Fibroblast of peridontal ligament (primary cell): ENCODE results near the gene BEND5.

Source experiments
- DNase-seq: peaks from one replicate; pipeline ENCODE4 v3.0.0-alpha.2; 2010; ENCODE audit errors: extremely low read depth

Gene BEND5, protein sequence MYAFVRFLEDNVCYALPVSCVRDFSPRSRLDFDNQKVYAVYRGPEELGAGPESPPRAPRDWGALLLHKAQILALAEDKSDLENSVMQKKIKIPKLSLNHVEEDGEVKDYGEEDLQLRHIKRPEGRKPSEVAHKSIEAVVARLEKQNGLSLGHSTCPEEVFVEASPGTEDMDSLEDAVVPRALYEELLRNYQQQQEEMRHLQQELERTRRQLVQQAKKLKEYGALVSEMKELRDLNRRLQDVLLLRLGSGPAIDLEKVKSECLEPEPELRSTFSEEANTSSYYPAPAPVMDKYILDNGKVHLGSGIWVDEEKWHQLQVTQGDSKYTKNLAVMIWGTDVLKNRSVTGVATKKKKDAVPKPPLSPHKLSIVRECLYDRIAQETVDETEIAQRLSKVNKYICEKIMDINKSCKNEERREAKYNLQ

DNA sequence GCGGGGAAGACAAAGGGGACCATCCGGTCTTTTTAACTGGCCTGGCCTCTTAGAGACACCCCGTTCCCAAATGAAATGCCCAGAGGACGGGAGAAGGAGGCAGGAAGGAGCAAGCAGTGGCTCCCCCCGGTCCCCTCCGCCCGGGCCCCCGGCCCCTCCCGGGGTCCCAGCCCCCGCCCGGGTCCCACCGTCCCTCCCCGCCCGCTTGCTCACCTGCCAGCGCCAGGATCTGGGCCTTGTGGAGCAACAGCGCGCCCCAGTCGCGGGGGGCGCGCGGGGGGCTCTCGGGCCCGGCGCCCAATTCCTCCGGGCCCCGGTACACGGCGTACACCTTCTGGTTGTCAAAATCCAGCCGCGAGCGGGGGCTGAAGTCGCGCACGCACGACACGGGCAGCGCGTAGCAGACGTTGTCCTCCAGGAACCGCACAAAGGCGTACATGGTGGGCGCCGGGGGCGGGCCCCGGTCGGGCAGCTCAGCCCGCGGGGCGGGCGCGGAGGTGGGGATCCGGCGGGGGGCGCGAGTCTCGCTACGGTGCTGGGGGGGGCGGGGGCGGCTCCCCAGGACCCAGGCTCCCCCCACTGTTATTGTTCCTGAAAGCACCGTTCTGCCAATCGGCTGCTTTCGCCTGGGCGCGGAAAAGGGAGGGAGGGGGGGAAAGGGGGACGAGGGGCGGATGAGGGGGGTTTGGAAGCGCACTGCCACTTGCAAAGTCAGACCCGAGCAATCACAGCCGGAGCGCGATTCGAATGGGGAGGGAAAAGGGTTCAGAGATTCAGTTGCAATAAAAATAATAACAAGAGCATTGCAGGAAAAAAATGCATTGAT lies at the start of gene BEND5:
TSS of gene BEND5 (minus strand) at position 499 of the 826 bp plus-strand sequence. CDS start at position 439, 60 bp downstream.
- no peak for DNase-seq

DNA sequence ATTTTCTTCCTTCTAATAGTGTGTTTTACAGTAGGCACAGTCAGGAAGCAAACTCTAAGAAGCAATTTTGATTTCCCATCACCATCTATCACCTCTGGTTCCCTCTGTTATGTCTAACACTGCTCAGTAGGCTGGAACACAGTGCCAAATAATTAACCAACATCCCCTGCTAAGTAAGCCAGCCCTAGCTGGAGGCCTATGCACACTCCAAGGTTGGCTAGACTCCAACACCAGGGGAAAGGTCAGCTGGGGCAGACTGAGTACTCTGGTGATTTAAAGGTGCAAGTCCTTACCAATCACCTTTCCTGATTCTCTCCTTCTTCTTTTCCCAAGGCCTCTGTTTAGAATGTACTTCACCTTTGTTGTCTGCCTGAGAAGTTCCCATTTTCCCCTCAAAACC lies 46.5 kb upstream of the BEND5 start:
- no peak for DNase-seq

DNA sequence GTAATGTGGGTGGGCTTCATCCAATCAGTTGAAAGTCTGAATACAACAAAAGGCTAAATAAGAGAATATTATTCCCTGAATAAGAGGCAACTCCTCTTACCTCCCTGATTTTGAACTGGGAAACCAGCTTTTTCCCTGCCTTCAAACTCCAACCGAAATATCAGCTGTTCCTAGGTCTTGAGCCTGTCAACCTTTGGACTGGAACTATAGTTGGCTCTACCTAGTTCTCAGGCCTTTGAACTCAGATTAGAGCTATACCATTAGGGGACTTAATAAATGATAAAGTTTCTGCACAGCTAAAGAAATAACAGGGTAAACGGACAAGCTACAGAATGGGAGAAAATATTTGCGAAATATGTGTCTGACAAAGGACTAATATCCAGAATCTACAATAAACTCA lies 43.8 kb upstream of the BEND5 start:
- DNase-seq: no peak

DNA sequence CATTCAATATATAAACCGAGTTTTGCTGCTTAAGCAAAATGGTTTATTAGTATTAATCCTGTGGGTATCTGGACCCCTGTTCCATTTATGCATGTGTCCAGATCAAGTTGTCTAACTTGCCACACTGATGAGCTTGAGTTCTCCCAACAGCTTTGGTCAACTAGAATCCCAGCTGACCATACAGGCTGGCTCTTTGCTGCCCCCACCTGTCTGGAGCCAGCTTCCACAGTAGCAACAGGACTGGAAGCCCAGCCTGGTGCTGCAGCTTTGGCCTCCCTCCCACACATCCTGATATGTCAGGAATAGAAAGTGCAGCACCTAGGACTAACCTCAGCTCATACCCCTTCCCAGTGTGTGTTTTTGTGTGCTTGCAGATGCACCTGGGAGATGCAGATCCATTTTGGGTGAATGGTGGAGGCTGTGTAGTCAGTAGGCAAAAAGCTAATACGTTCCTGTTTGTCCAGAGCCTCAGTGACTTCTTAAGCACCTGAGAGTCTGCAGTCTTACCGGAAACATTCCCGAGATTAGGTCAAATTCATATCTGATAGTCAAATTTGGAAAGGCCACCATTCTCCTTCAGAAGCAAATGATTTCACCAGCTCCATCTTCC lies 40.9 kb upstream of the BEND5 start:
- DNase-seq: peak; percentile 45

DNA sequence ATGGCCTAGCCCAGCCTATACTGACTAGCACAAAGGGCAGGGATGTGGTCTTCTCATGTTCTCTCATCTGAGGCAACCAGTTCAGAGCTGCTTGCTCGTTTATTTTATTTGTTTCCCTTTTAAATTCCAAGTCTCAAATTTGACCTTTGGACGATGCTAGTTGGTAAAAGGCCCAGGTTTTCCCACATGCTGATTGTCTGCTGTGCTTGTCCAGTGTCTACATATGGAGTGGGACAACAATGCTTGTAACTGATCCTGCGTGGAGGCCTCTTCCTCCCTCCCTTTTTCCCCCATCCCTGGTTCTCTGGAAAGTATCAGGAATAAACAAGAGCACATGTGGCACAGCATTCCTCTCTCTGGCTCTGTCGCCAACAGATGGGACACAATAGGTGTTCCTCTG lies 34.0 kb upstream of the BEND5 start:
- DNase-seq: peak; percentile 58

DNA sequence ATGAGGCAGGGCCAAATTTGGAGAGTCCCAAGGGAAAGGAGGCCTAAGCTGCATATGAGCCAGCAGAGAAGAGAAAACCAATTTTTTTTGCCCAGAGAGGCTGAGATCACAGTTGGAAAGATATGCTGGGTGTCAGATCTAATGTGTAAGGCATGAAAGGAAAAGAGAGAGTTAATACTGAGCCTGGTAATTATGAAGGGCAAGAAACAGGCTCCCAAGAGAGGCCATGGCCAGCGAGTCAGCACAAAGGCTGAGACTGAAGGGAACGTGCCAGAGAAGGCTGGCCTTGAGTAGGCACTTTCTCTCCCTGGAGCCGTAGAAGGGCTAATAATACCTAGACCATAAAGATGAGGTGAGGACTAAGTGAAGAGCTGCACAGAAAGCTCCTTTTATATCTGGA lies 31.8 kb upstream of the BEND5 start:
- DNase-seq: no peak

DNA sequence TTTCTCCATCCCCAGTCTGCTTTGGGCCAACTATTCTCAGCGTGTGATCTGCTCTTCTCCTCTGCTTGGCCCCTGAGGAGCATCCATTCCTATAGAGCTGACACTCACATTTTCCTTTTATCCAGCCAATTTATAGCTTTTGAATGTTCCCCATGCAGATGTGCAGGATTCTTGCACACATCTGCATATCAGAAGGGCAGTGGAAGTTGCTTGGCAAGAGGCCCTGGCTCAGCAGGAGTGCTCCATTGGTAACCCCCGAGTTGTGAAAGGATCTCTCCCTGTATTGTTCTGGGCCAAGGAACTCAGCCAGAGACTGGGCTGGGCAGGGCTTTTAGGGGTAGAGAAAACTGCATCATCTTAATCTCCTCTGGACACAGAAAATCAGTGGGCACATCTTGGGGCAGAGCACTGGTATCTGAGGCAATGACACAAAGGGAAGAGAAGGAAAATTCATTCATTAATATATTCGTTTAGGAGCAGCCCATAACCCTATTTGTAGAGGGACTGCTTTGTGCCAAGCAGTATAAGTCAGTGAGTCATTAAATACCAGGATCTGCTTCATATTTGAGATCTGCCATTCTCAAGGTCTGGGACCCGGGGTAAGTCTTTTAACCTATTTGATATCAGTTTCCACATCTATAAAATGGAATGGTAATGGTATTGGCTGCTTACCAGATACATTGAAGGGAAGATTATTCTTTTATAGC lies 31.0 kb upstream of the BEND5 start:
- DNase-seq: peak; percentile 17

DNA sequence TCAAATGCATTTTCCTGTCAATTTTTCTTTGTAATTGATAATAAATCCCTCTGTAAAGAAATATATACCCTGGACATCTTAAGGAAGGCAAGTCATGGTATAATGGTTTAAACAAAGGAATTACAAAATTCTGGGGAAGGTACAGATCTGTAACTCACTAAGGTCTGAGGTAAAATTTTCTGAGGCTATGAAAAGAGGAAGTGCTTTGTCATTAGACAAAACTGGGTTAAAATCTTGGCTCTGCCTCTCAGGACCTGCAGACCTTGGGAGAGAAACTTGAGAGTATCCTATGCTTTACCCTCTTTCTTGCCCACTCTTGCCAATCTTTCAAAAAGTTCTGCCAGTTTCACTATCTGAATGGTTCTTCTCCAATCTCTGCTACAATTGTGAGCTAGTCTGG lies 26.8 kb upstream of the BEND5 start:
- DNase-seq: no peak

DNA sequence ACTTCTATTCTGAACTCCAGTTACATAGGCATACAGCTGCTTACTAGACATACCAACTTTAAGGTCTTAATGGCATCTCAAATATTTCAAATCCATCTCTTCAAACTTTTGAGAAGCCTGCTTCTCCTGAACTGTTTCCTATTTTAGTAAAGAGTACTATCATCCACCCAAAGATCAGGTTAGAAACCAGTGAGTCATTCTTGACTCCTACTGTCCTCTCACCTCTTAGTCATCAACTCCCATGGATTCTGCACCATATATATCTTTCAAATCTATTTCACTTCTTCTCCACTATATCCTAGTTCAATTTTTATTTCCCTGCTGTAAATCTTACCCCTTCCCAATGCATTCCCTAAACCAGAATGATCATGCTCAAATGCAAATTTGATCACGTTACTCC lies 18.1 kb upstream of the BEND5 start:
- no peak for DNase-seq

DNA sequence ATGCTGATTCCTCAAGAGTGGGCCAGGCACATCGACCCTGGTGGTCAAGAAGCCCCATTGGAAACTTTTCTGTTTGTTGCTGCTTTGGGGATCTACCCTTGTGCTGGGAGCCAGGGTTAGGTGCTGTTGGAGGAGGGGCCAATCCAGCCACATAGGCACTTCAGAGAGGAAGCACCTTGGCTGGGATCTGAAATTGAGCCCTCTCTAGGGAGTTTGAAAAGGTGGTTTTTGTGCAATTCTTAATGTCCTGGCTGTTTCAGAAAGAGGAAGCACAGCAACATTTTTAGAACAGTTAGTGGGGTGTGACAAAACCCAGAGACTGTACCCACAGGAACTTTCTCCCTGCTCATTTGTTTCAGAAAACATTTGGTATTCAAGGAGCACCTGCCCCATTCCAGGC lies 17.2 kb upstream of the BEND5 start:
- DNase-seq: no peak

DNA sequence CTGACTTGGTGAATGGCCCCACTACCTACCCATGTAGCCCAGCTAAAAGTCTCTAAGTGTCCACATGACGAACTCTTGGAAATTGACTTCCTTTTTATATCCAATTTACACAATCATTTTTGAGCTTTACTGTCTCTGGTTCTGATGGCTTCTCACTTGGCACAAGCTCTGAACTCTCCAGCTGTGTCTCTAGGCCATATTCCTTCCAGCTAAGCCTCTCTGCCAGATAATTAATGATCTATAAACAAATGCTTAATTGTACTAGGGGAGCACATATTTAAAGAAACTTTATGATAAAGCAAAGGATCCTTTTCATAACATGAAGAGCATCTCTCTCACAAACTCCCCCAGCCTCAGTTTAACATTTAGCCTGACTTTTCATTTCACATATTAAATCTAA lies 16.3 kb upstream of the BEND5 start:
- DNase-seq: no peak

DNA sequence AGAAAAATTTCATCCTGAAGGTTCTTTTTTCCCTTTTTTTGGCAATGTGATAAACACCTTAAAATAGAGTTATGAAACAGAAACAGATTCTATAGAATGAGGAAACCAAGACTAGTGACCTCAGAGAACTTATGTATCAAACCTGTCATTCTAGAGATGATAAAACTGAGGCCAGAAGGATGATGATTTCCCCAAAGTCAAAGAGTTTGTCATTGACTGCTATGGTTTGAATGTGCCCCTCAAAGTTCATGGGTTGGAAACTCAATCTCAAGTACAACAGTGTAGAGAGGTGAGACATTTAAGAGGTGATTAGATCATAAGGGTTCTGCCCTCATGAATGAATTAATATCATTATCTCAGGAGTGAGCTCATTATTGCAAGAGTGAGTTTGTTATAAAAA lies 13.7 kb upstream of the BEND5 start:
- DNase-seq: no peak

DNA sequence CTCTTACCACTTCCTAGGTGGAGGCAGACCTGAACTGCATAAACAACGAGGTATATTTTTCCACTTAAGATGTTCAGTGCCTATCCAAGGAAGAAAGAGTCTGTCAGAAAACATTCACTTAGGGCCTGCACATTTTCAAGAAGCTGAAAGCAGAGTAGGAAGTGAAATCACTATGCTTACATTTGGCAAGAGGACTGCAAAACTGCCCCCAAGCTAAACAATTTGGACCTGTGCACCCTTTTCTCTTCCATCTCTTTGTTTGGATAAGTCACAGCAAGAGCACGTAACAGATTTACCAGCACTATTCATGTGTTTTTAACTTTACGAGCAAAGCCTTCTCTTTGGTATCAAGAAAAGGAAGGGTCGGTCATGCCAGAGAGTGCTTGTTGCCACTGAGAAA lies 13.2 kb upstream of the BEND5 start:
- DNase-seq: no peak

DNA sequence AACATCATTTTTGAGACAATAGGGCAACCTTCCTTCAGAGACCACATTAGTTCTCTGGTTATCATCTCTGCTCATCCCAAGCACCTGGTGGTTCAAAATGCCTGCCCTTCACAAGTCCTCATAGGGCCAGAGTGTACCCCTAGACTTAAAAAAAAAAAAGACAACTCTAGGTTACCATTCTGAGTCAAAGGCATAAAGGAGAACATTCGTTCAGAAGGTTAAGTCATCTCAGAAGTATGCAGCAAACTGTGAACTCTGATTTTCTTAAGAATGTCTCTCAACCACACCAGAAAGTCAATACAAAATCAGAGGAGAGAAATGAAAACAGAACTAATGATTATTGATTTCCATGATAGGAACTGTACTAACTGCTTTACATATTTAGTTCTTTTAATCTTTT lies 9.2 kb upstream of the BEND5 start:
- no peak for DNase-seq

DNA sequence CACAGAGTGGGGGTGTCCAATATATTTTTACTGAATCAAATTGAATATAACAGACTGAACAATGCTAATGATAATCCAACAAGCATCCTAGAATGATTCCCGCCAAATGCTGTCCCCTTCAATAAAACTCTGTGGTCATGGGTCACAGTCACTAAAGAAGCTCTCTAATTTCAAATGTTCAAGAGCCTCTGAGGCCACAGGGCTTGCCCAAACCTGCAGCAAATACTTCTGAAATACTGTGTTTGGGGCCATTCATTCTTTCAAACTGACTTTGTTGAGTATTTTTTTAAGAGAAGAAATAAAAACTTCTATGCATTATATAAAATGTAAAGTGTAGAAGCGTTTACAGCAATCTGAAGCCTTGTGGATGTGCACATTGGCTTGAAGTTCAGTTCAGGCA lies 7.6 kb upstream of the BEND5 start:
- DNase-seq: no peak

DNA sequence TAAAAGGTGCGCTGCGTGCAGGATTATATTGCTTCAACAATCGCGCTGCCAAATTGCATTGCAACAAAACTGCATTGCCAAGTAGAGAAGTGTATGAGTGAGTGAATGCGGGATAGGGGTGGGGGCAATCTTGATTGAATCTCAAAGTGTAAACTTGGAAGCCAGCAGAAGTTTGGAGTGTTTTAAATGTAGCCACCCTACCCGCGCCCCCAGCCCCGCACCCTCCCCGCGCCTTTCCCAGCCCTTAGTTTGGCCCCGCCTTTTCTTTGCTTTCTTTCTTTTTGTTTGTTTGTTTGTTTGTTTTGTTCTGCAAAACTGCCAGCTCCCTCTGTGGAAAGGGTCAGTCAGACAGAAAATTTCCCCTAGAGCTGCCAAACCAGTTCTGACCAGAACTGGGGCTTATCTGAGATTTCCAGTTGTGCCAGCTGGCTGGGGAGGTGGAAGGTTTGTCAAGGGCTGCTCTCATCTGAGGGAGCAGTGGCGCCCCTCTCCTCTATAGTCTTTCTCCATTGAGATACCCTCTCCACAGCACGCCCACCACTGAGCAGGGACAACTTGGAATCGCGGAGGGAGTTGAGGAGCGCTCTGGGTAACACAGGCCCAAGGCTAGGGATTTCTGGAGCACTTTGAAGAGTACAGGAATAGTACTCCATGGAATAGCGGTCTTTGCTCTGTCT lies 666 bp upstream of the BEND5 start:
- no peak for DNase-seq

DNA sequence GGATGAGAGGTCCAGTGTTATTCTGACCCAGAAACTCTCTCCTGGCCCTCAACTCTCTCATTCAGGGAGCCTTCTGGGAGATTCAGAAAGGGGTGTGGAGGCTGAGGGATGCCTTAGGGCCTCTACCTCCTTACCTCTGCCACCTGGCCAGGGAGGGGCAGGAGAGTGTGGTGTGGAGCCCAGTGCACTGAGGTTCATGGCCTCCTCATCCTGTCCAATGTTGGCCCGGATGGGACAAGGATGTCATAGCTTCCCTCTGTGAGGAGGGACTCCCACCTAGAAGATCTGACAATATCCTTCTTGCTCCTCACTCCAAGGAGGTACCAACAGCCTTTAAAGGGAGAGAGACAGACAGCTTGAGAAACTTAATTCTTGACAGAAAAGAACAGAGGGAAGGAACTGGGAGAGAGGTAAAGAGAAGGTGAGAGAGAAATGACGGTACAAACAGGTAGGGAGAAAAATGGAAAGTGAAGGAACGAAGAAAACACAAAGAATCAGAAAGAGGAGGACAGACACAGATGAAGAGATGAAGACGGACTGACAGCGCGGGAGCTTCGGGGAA lies 779 bp downstream of the BEND5 start:
- no peak for DNase-seq

DNA sequence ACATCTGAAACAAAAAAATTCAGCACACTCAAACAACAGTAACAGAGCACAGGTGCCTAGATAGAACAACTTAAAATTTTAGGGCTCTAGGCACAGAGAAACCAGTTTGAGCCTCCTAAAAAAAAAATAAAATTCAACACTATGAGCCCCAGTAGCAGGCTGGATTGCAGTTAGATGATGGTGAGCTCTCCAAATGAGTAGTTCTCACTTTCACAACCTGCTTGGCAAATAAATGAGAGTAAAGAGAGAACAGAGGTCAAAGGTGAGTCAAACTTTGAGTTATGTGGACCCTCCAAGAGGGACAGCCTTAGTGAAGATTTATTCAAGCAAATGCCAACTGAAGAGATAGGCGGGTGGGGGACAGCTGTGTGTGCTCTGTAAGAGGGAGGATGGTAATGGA lies 3.6 kb downstream of the BEND5 start:
- DNase-seq: no peak

DNA sequence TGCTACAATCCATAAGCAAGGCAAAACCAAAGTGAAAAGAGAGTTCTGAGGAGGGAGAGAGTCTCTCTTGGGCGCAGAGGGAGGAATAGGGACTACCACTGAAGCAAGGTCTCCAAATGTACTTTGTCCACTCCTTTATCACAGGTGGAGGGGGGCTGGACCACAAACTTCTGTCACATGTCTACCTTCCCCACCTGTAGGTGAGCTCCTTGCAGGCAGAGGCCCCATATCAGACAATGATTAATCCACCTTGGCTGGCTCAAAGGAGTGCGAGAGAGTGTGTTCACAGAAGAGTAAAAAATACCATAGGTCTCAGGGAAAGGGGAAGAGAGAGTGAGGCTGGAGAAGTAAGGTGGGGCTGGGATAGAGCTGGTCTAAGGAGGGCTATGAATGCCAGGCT lies 4.5 kb downstream of the BEND5 start:
- no peak for DNase-seq

DNA sequence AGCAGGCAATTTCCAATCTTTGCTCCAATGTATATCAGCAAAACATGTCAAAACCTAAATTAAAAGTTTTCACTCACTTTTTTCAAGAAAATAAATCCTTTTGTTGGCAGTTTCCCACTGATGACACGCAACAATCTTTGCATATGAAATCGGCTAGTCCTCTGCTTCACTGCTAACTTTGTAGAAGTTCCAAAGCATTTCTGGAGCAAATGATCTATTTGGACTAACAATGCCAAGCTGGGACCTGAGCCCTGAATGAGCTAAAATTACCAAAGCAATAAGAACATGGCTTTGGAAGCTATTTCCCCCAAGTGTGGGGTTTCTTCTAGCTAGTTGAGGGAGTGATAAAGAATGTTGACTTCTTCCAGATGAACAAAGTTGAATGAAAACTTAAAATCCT lies 5.1 kb downstream of the BEND5 start:
- peak; percentile 25 for DNase-seq

DNA sequence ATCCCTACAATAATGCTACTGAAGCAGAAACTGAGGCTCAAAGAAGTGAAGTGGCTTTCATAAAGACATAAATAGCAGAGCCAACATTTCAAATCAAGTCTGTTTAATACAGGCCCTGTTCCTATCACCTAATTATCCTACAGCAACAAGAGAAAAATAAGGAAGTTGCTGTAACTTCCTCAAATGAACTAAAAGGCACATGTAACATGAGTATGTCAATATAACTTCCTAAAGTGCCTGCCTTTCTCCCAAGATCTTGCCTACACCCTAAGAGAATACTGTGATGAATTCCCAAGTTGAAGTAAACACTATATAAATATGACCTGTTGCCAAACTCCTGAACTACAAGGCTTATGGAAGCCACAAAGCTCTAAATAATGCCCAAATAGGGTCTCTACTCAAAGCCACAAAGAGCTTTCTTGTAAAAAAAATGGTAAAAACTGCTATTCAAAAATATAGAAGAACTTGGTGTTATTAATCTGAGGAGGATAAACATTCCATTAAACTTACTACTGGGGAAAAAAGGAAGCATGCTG lies 8.6 kb downstream of the BEND5 start:
- no peak for DNase-seq
